SU-DHL-6 (cell line): ENCODE results near the gene COL7A1.

Experiments
- H2AFZ ChIP-seq: fragments of 200-600 bp; sonication (generic); 2 replicates; pipeline ENCODE4 v1.6.1; 2014; ENCODE audit warnings: low read depth, mild to moderate bottlenecking, moderate library complexity, mixed read lengths, antibody characterized with exemption, low read length; ENCODE audit not compliant: severe bottlenecking
- H3F3A ChIP-seq: fragments of 200-600 bp; shearing (Covaris generic); 2 replicates; pipeline ENCODE4 v1.6.0; 2016; ENCODE audit warnings: antibody characterized with exemption, mild to moderate bottlenecking; ENCODE audit not compliant: insufficient read depth
- H3K27ac ChIP-seq: fragments of 200-600 bp; sonication (generic); 2 replicates; pipeline ENCODE4 v1.5.1; 2016; ENCODE audit warnings: low read depth, mild to moderate bottlenecking, low read length, moderate library complexity, mixed read lengths
- H3K27me3 ChIP-seq: fragments of 200-600 bp; sonication (generic), shearing (Covaris generic); 2 replicates; pipeline ENCODE4 v1.6.0; 2014; ENCODE audit warnings: mild to moderate bottlenecking, low read length
- H3K36me3 ChIP-seq: fragments of 200-600 bp; sonication (generic); 2 replicates; pipeline ENCODE4 v1.6.1; 2014; ENCODE audit warnings: mild to moderate bottlenecking, low read length, mixed read lengths
- H3K4me2 ChIP-seq: fragments of 300-600, 200-600 bp; shearing (Covaris generic), sonication (generic); 2 replicates; pipeline ENCODE4 v1.6.0; 2014; ENCODE audit warnings: low read length, low read depth, mild to moderate bottlenecking; ENCODE audit not compliant: poor library complexity, severe bottlenecking
- H3K4me3 ChIP-seq: fragments of 200-600 bp; sonication (generic); 2 replicates; pipeline ENCODE4 v1.5.1; 2014; ENCODE audit warnings: antibody characterized with exemption, low read length, mild to moderate bottlenecking, mixed read lengths; ENCODE audit not compliant: insufficient read depth, poor library complexity, severe bottlenecking
- H3K79me2 ChIP-seq: fragments of 200-600 bp; sonication (generic); 2 replicates; pipeline ENCODE4 v1.6.1; 2014; ENCODE audit warnings: mild to moderate bottlenecking, low read length, moderate library complexity; ENCODE audit not compliant: insufficient read depth
- H3K9ac ChIP-seq: fragments of 200-600 bp; sonication (generic); 2 replicates; pipeline ENCODE4 v1.7.0; 2014; ENCODE audit warnings: mild to moderate bottlenecking, low read length
- H3K9me2 ChIP-seq: fragments of 200-600 bp; sonication (generic); replicated peaks from 2 replicates; pipeline ENCODE4 v1.6.1; 2014; ENCODE audit warnings: low read length; ENCODE audit not compliant: insufficient read depth
- H3K9me3 ChIP-seq: fragments of 200-600 bp; sonication (generic); 2 replicates; pipeline ENCODE4 v1.6.1; 2014; ENCODE audit warnings: low read length, mixed read lengths; ENCODE audit not compliant: insufficient read depth
- H4K20me1 ChIP-seq: fragments of 200-600 bp; sonication (generic); 2 replicates; pipeline ENCODE4 v1.6.1; 2014; ENCODE audit warnings: low read depth, mild to moderate bottlenecking, antibody characterized with exemption, low read length, moderate library complexity, mixed read lengths
- EZH2phosphoT487 ChIP-seq: fragments of 200-600 bp; sonication (generic), shearing (Covaris generic); conservative IDR thresholded peaks from 2 replicates; pipeline ENCODE4 v1.6.1; 2018; ENCODE audit warnings: mild to moderate bottlenecking, antibody characterized with exemption, low read length, moderate library complexity, mixed read lengths
- TF ChIP-seq, protein P1 (sequence below): fragments of 200-600 bp; sonication (generic); IDR thresholded peaks from one replicate; pipeline ENCODE4 v1.5.1; 2017; ENCODE audit warnings: antibody characterized with exemption, mild to moderate bottlenecking, low read length, moderate library complexity; ENCODE audit not compliant: insufficient read depth, poor library complexity, severe bottlenecking

Gene COL7A1

DNA sequence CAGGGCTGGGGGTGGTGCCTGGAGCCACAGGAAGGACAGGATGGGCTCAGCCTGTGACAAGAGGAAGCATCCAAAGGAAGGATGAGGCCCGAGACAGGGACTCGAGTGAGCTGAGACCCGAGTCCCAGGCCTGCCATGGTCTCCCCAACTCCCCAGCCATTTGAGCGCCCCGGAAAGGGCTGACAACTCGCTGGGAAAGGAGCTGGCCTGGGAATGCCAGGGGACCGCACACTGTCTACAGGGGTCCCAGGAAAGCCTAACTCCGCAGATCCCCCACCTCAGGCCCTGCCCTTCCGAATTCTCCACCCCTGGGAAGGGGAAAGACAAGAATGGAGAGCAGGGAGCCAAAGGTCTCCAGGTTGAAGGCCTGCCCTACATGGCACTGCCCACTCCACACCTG lies 70.2 kb downstream of the COL7A1 start:
- Histone ChIP-seq H3K27me3 (no peaks in the 10 kb centered on the region), H3K9ac (no peak overlapping the region), H3K4me2 (no peak overlapping the region), H3K27ac (no peak overlapping the region), H4K20me1 (no peaks in the 10 kb centered on the region), H3K9me3 (no peaks in the 10 kb centered on the region), H3K36me3 (no peaks in the 10 kb centered on the region), H3K9me2 (no peaks in the 10 kb centered on the region), H3F3A (no peaks in the 10 kb centered on the region), H3K79me2 (no peaks in the 10 kb centered on the region), H3K4me3 (no peak overlapping the region), H2AFZ (no peak overlapping the region)
- TF ChIP-seq EZH2phosphoT487, result no peak
- TF ChIP-seq, protein P1, sequence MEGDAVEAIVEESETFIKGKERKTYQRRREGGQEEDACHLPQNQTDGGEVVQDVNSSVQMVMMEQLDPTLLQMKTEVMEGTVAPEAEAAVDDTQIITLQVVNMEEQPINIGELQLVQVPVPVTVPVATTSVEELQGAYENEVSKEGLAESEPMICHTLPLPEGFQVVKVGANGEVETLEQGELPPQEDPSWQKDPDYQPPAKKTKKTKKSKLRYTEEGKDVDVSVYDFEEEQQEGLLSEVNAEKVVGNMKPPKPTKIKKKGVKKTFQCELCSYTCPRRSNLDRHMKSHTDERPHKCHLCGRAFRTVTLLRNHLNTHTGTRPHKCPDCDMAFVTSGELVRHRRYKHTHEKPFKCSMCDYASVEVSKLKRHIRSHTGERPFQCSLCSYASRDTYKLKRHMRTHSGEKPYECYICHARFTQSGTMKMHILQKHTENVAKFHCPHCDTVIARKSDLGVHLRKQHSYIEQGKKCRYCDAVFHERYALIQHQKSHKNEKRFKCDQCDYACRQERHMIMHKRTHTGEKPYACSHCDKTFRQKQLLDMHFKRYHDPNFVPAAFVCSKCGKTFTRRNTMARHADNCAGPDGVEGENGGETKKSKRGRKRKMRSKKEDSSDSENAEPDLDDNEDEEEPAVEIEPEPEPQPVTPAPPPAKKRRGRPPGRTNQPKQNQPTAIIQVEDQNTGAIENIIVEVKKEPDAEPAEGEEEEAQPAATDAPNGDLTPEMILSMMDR, result no peak

DNA sequence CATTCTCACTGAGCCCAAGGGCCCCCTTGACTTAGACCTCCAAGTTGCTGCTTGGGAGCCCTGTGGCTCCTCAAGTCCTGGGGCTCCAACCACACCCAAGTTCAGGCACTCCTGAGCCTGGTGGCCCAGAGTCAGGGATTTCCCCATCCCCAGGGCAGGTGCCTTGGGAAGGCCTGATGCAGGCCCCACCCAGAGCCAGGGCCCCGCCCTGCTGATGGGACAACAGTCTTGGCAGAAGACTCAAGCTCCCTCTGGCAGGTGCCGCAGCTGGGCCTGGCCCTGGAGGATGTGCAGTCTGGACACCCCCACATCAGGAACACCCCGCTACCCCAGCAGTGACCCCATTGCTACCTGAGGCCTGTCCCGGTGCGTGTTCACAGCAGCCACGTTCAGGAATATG lies 73.5 kb downstream of the COL7A1 start:
- no peaks in the 10 kb centered on the region for H3K9me3 ChIP-seq
- H3K4me3 ChIP-seq, result no peak overlapping the region
- no peaks in the 10 kb centered on the region for H3K79me2 ChIP-seq
- H3K9me2 ChIP-seq, result no peaks in the 10 kb centered on the region
- no peaks in the 10 kb centered on the region for H3K27me3 ChIP-seq
- TF ChIP-seq EZH2phosphoT487, result no peak
- TF ChIP-seq, protein P1, result no peak
- H3F3A ChIP-seq, result no peaks in the 10 kb centered on the region
- H3K4me2 ChIP-seq, result no peak overlapping the region
- H3K36me3 ChIP-seq, result no peaks in the 10 kb centered on the region
- H4K20me1 ChIP-seq, result no peaks in the 10 kb centered on the region
- H2AFZ ChIP-seq, result no peak overlapping the region
- no peak overlapping the region for H3K27ac ChIP-seq
- H3K9ac ChIP-seq, result no peak overlapping the region

DNA sequence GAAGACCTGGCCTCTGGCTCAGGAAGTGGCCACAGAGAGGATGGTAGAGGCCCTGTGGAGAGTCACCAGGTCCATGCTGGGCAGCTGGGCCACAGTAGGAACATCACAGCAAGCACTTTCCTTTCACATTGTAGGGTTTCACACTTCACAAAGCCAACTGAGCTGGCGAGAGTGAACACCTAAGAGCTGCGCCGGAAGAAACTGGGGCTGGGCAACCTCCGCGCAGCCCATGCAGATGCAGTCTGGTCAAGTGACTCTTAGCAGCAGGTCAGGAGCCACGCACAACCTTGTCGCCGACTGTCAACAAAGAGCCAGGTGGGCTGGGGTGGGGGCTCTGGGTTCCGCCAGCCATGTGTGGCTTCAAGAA lies 75.9 kb downstream of the COL7A1 start:
- Histone ChIP-seq H4K20me1 (no peaks in the 10 kb centered on the region), H3K9me3 (no peaks in the 10 kb centered on the region), H3F3A (no peaks in the 10 kb centered on the region), H3K27ac (no peak overlapping the region), H3K36me3 (no peaks in the 10 kb centered on the region), H3K27me3 (no peaks in the 10 kb centered on the region), H3K9ac (no peak overlapping the region), H2AFZ (no peak overlapping the region), H3K4me2 (no peak overlapping the region), H3K4me3 (no peak overlapping the region), H3K79me2 (no peaks in the 10 kb centered on the region), H3K9me2 (no peaks in the 10 kb centered on the region)
- TF ChIP-seq EZH2phosphoT487, result no peak
- TF ChIP-seq, protein P1, result no peak
